Skin epidermis (tissue), 12 donors: ENCODE data around the gene DLEC1.

ENCODE experiments used
- H3K27ac ChIP-seq, 21 experiments: fragments of 200-600 bp; sonication (generic) in 11 of 21; one replicate each; pipeline ENCODE4 v1.5.0; 2020; ENCODE audit warnings: mild to moderate bottlenecking in 3 of 21, inconsistent platforms in 2 of 21, moderate library complexity in 2 of 21
- H3K4me3 ChIP-seq, 7 experiments: fragments of 200-600 bp; sonication (generic) in 2 of 7; one replicate each; pipeline ENCODE4 v1.5.0; 2020; ENCODE audit warnings: inconsistent platforms in 2 of 7, mild to moderate bottlenecking in 2 of 7, moderate library complexity in 1 of 7

Gene DLEC1

GRCh38 chr3:38095669-38096483 is 56.9 kb downstream of the DLEC1 start:
- no peak overlapping the region for H3K4me3 ChIP-seq
- H3K27ac ChIP-seq: no peak overlapping the region

- H3K27ac ChIP-seq: no peak overlapping the region
These were observed 58.7 kb downstream of the DLEC1 start for GRCh38 chr3:38097446-38098375.

GRCh38 chr3:38098376-38098723 is 59.3 kb downstream of the DLEC1 start:
- Histone ChIP-seq H3K27ac (no peak overlapping the region), H3K4me3 (no peak overlapping the region)

More at GRCh38 chr3:38097446-38098375, 58.7 kb downstream of the DLEC1 start:
- no peak overlapping the region for H3K4me3 ChIP-seq

- Histone ChIP-seq H3K4me3 (no peak overlapping the region), H3K27ac (no peak overlapping the region)
These were observed 60.5 kb downstream of the DLEC1 start for GRCh38 chr3:38099518-38099917.

- H3K4me3 ChIP-seq: no peak overlapping the region
- no peak overlapping the region for H3K27ac ChIP-seq
These were observed 61.5 kb downstream of the DLEC1 start for GRCh38 chr3:38100498-38100897.

GRCh38 chr3:38101811-38102443 is 62.9 kb downstream of the DLEC1 start:
- Histone ChIP-seq H3K4me3 (no peak overlapping the region), H3K27ac (no peak overlapping the region)

GRCh38 chr3:38102444-38102814 is 63.4 kb downstream of the DLEC1 start:
- Histone ChIP-seq H3K27ac (no peak overlapping the region), H3K4me3 (no peak overlapping the region)

- Histone ChIP-seq H3K27ac (no peak overlapping the region), H3K4me3 (no peak overlapping the region)
These were observed 66.5 kb downstream of the DLEC1 start for GRCh38 chr3:38105525-38105924.

GRCh38 chr3:38107911-38108648 is 69.1 kb downstream of the DLEC1 start:
- no peak overlapping the region for H3K27ac ChIP-seq

GRCh38 chr3:38108649-38109579 is 69.9 kb downstream of the DLEC1 start:
- H3K4me3 ChIP-seq: no peak overlapping the region
- no peak overlapping the region for H3K27ac ChIP-seq

More at GRCh38 chr3:38107911-38108648, 69.1 kb downstream of the DLEC1 start:
- no peak overlapping the region for H3K4me3 ChIP-seq

GRCh38 chr3:38109580-38110313 is 70.7 kb downstream of the DLEC1 start:
- H3K27ac ChIP-seq: no peak overlapping the region
- no peak overlapping the region for H3K4me3 ChIP-seq

- no peak overlapping the region for H3K27ac ChIP-seq
- H3K4me3 ChIP-seq: no peak overlapping the region
These were observed 71.5 kb downstream of the DLEC1 start for GRCh38 chr3:38110314-38111050.

GRCh38 chr3:38111201-38111600 is 72.2 kb downstream of the DLEC1 start:
- H3K27ac ChIP-seq: no peak overlapping the region
- no peak overlapping the region for H3K4me3 ChIP-seq

GRCh38 chr3:38111696-38112377 is 72.8 kb downstream of the DLEC1 start:
- H3K4me3 ChIP-seq: no peak overlapping the region
- H3K27ac ChIP-seq: no peak overlapping the region

- H3K27ac ChIP-seq: no peak overlapping the region
These were observed 73.4 kb downstream of the DLEC1 start for GRCh38 chr3:38112378-38112761.

GRCh38 chr3:38114052-38114874 is 75.3 kb downstream of the DLEC1 start:
- H3K4me3 ChIP-seq: no peak overlapping the region
- H3K27ac ChIP-seq: no peak overlapping the region

More at GRCh38 chr3:38112378-38112761, 73.4 kb downstream of the DLEC1 start:
- H3K4me3 ChIP-seq: no peak overlapping the region
